HepG2 (cell line): ENCODE data around the gene PPM1E. TPM values are rescaled to one million over a fixed set of nuclear protein-coding genes. Genes with fewer than 3 reads are reported as not detected.

Source experiments
- ASH2L ChIP-seq: fragments of 300-600, 200-600 bp; sonication (generic); IDR thresholded peaks from 2 replicates; pipeline ENCODE4 v1.7.0; 2017; ENCODE audit warnings: low read depth, mild to moderate bottlenecking, moderate library complexity, mixed read lengths, low read length; ENCODE audit not compliant: insufficient read length
- CEBPG ChIP-seq: IDR thresholded peaks from 2 replicates; pipeline ENCODE4 v1.6.1; 2016
- CHCHD3 ChIP-seq: sonication (generic); formaldehyde crosslinking; IDR thresholded peaks from 2 replicates; pipeline ENCODE4 v1.8.0; 2022; ENCODE audit warnings: mild to moderate bottlenecking, missing genetic modification reagents, moderate library complexity
- MBD4 ChIP-seq: IDR thresholded peaks from 2 replicates; pipeline ENCODE4 v1.6.1; 2012; ENCODE audit warnings: low read length, inconsistent platforms, borderline replicate concordance
- PAWR ChIP-seq: sonication (generic); formaldehyde crosslinking; IDR thresholded peaks from 2 replicates; pipeline ENCODE4 v1.4.0; 2020; ENCODE audit warnings: missing genetic modification reagents, mild to moderate bottlenecking, borderline replicate concordance
- SPEN ChIP-seq: sonication (generic); formaldehyde crosslinking; IDR thresholded peaks from 2 replicates; pipeline ENCODE4 v1.5.1; 2020; ENCODE audit warnings: low read depth, mild to moderate bottlenecking, missing genetic modification reagents
- SRSF4 ChIP-seq: fragments of 200-400 bp; formaldehyde crosslinking; IDR thresholded peaks from one replicate; pipeline ENCODE4 v1.6.1; 2018; ENCODE audit warnings: mild to moderate bottlenecking, low read depth, low read length, moderate library complexity; ENCODE audit not compliant: poor library complexity, severe bottlenecking
- SSRP1 ChIP-seq: IDR thresholded peaks from 2 replicates; pipeline ENCODE4 v1.6.1; 2016; ENCODE audit warnings: control low read depth
- TBP ChIP-seq: sonication (generic); formaldehyde crosslinking; IDR thresholded peaks from 2 replicates; pipeline ENCODE4 v1.5.0; 2020; ENCODE audit warnings: missing genetic modification reagents
- THAP8 ChIP-seq: sonication (generic); formaldehyde crosslinking; IDR thresholded peaks from 2 replicates; pipeline ENCODE4 v1.5.1; 2020; ENCODE audit warnings: missing genetic modification reagents, mild to moderate bottlenecking, borderline replicate concordance
- TSC22D2 ChIP-seq: sonication (generic); formaldehyde crosslinking; IDR thresholded peaks from 2 replicates; pipeline ENCODE4 v1.5.1; 2020; ENCODE audit warnings: missing genetic modification reagents, mild to moderate bottlenecking, borderline replicate concordance
- YY1 ChIP-seq: IDR thresholded peaks from 2 replicates; pipeline ENCODE4 v1.6.1; 2011; ENCODE audit warnings: low read length, low read depth, moderate library complexity, mild to moderate bottlenecking; ENCODE audit not compliant: insufficient read depth, insufficient replicate concordance
- ZFP90 ChIP-seq: sonication (generic); formaldehyde crosslinking; IDR thresholded peaks from 2 replicates; pipeline ENCODE4 v1.8.0; 2022; ENCODE audit warnings: missing genetic modification reagents, mild to moderate bottlenecking, inconsistent platforms, borderline replicate concordance
- ZNF136 ChIP-seq: sonication (generic); formaldehyde crosslinking; IDR thresholded peaks from 2 replicates; pipeline ENCODE4 v1.8.1; 2022; ENCODE audit warnings: low read depth, mild to moderate bottlenecking, moderate library complexity, missing genetic modification reagents
- ZNF333 ChIP-seq: sonication (generic); formaldehyde crosslinking; IDR thresholded peaks from 2 replicates; pipeline ENCODE4 v1.4.0; 2020; ENCODE audit warnings: mild to moderate bottlenecking, missing genetic modification reagents, borderline replicate concordance
- ZNF350 ChIP-seq: sonication (generic); formaldehyde crosslinking; IDR thresholded peaks from 2 replicates; pipeline ENCODE4 v1.4.0; 2020; ENCODE audit warnings: mild to moderate bottlenecking, low read depth, missing genetic modification reagents, borderline replicate concordance
- ZNF564 ChIP-seq: sonication (generic); formaldehyde crosslinking; IDR thresholded peaks from 2 replicates; pipeline ENCODE4 v1.8.1; 2023; ENCODE audit warnings: mild to moderate bottlenecking, missing genetic modification reagents
- ZNF576 ChIP-seq: sonication (generic); formaldehyde crosslinking; IDR thresholded peaks from 2 replicates; pipeline ENCODE4 v1.4.0; 2020; ENCODE audit warnings: mild to moderate bottlenecking, missing genetic modification reagents
- ZNF605 ChIP-seq: sonication (generic); formaldehyde crosslinking; IDR thresholded peaks from 2 replicates; pipeline ENCODE4 v1.8.0; 2022; ENCODE audit warnings: mild to moderate bottlenecking, missing genetic modification reagents
- ZNF615 ChIP-seq: sonication (generic); formaldehyde crosslinking; IDR thresholded peaks from 2 replicates; pipeline ENCODE4 v1.5.0; 2020; ENCODE audit warnings: mild to moderate bottlenecking, missing genetic modification reagents, borderline replicate concordance
- ZNF678 ChIP-seq: sonication (generic); formaldehyde crosslinking; IDR thresholded peaks from 2 replicates; pipeline ENCODE4 v1.4.0; 2020; ENCODE audit warnings: mild to moderate bottlenecking, missing genetic modification reagents
- ZSCAN31 ChIP-seq: sonication (generic); formaldehyde crosslinking; IDR thresholded peaks from 2 replicates; pipeline ENCODE4 v1.5.0; 2020; ENCODE audit warnings: low read depth, mild to moderate bottlenecking, missing genetic modification reagents
- polyA plus RNA-seq, 8 experiments: library from polyadenylated mRNA; depleted of rRNA in 3 of 8; stranded (reverse) in 7 of 8; unstranded in 1 of 8; fragments of >200 nt; fragmentation: Illumina TruSeq in 4 of 8; extraction: Trizol in 4 of 8; gene quantifications; 2 replicates each; pipeline versions ENCODE4 v1.2.1 to v1.2.3, GENCODE V29; 2011 to 2016; ENCODE audit warnings: low read depth in 4 of 8, missing spikeins in 1 of 8, mixed read lengths in 1 of 8; ENCODE audit not compliant: insufficient read depth in 1 of 8
- total RNA-seq, 5 experiments: library from RNA; depleted of rRNA; stranded (reverse); fragments of >200 nt; fragmentation: Illumina TruSeq; extraction: Trizol; gene quantifications; 2 replicates each; pipeline ENCODE4 v1.2.3, GENCODE V29; 2016; ENCODE audit warnings: low read depth in 1 of 5
- TF ChIP-seq, protein P1 (sequence below): sonication (generic); formaldehyde crosslinking; IDR thresholded peaks from 2 replicates; pipeline ENCODE4 v1.5.0; 2020; ENCODE audit warnings: missing genetic modification reagents
- TF ChIP-seq, protein P2 (sequence below): sonication (generic); formaldehyde crosslinking; IDR thresholded peaks from 2 replicates; pipeline ENCODE4 v1.4.0; 2020; ENCODE audit warnings: missing genetic modification reagents
- TF ChIP-seq, protein P3 (sequence below): sonication (generic); formaldehyde crosslinking; IDR thresholded peaks from 2 replicates; pipeline ENCODE4 v1.4.0; 2020; ENCODE audit warnings: missing genetic modification reagents, borderline replicate concordance

PPM1E gene
- total and polyA plus RNA-seq, 2 of the 13 experiments (the other 11 are each of a cell fraction or from before 2014, with no cell fraction given), result 0.15 TPM; not detected in 1

GRCh38 chr17:58829172-58829637 is 73.6 kb downstream of the PPM1E start (continued):
- TF ChIP-seq TSC22D2, result no peak
- peak; percentile 54; the same call in 1 of the 2 replicates for TF ChIP-seq ZNF605 (CRISPR knock-in tag)
- TF ChIP-seq ZNF564 (CRISPR knock-in tag), result no peak; the same call in 1 of the 2 replicates
- TF ChIP-seq, protein P1, sequence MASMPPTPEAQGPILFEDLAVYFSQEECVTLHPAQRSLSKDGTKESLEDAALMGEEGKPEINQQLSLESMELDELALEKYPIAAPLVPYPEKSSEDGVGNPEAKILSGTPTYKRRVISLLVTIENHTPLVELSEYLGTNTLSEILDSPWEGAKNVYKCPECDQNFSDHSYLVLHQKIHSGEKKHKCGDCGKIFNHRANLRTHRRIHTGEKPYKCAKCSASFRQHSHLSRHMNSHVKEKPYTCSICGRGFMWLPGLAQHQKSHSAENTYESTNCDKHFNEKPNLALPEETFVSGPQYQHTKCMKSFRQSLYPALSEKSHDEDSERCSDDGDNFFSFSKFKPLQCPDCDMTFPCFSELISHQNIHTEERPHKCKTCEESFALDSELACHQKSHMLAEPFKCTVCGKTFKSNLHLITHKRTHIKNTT (CRISPR knock-in tag), result no peak
- no peak for TF ChIP-seq THAP8 (CRISPR knock-in tag)
- no peak for TF ChIP-seq CHCHD3
- no peak for TF ChIP-seq ZFP90 (CRISPR knock-in tag)
- 0 out of 2 replicates have a peak, but pooled peaks have one; percentile 22 for TF ChIP-seq ZNF350
- no peak for TF ChIP-seq ZNF576 (CRISPR knock-in tag)
- no peak for TF ChIP-seq SPEN (CRISPR knock-in tag)
- TF ChIP-seq, protein P2, sequence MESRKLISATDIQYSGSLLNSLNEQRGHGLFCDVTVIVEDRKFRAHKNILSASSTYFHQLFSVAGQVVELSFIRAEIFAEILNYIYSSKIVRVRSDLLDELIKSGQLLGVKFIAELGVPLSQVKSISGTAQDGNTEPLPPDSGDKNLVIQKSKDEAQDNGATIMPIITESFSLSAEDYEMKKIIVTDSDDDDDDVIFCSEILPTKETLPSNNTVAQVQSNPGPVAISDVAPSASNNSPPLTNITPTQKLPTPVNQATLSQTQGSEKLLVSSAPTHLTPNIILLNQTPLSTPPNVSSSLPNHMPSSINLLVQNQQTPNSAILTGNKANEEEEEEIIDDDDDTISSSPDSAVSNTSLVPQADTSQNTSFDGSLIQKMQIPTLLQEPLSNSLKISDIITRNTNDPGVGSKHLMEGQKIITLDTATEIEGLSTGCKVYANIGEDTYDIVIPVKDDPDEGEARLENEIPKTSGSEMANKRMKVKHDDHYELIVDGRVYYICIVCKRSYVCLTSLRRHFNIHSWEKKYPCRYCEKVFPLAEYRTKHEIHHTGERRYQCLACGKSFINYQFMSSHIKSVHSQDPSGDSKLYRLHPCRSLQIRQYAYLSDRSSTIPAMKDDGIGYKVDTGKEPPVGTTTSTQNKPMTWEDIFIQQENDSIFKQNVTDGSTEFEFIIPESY (CRISPR knock-in tag), result 0 out of 2 replicates have a peak, but pooled peaks have one; percentile 37
- TF ChIP-seq TBP (CRISPR knock-in tag), result no peak
- TF ChIP-seq ZNF333, result no peak
- TF ChIP-seq PAWR (CRISPR knock-in tag), result no peak
- no peak for TF ChIP-seq ZNF615
- no peak for TF ChIP-seq ZNF136 (CRISPR knock-in tag)
- TF ChIP-seq SSRP1, result no peak
- TF ChIP-seq CEBPG (CRISPR knock-in tag), result 0 out of 2 replicates have a peak, but pooled peaks have one; percentile 25
- TF ChIP-seq ASH2L, result no peak
- TF ChIP-seq ZSCAN31, result no peak
- TF ChIP-seq, protein P3, sequence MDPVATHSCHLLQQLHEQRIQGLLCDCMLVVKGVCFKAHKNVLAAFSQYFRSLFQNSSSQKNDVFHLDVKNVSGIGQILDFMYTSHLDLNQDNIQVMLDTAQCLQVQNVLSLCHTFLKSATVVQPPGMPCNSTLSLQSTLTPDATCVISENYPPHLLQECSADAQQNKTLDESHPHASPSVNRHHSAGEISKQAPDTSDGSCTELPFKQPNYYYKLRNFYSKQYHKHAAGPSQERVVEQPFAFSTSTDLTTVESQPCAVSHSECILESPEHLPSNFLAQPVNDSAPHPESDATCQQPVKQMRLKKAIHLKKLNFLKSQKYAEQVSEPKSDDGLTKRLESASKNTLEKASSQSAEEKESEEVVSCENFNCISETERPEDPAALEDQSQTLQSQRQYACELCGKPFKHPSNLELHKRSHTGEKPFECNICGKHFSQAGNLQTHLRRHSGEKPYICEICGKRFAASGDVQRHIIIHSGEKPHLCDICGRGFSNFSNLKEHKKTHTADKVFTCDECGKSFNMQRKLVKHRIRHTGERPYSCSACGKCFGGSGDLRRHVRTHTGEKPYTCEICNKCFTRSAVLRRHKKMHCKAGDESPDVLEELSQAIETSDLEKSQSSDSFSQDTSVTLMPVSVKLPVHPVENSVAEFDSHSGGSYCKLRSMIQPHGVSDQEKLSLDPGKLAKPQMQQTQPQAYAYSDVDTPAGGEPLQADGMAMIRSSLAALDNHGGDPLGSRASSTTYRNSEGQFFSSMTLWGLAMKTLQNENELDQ (CRISPR knock-in tag), result no peak
- no peak for TF ChIP-seq YY1
- no peak for TF ChIP-seq SRSF4
- TF ChIP-seq ZNF678 (CRISPR knock-in tag), result no peak
- TF ChIP-seq MBD4, result no peak
